Measurements from ENCODE around the gene EGF.
A peak's percentile ranks its signal among the peaks of the same experiment; 100 is the strongest.

The EGF gene

GRCh38 chr4:109959195-109959594 is 46.5 kb downstream of the EGF start:
- ATAC-seq = no peak
- no peak for DNase-seq

- no peak for ATAC-seq
- no peak for DNase-seq
Measured at GRCh38 chr4:109962401-109962800, 49.7 kb downstream of the EGF start.

- DNase-seq = no peak
- ATAC-seq = no peak
Measured at GRCh38 chr4:109966891-109967481, 54.3 kb downstream of the EGF start.

- DNase-seq = no peak
- ATAC-seq = peak; percentile 73
Measured at GRCh38 chr4:109967798-109968520, 55.3 kb downstream of the EGF start.

- no peak for ATAC-seq
- no peak for DNase-seq
Measured at GRCh38 chr4:109969087-109969486, 56.4 kb downstream of the EGF start.

GRCh38 chr4:109969919-109970318 is 57.2 kb downstream of the EGF start:
- DNase-seq (no peak), ATAC-seq (no peak)

GRCh38 chr4:109972786-109973528 is 60.3 kb downstream of the EGF start:
- DNase-seq (no peak), ATAC-seq (no peak)

GRCh38 chr4:109973529-109973905 is 60.8 kb downstream of the EGF start:
- no peak for ATAC-seq

GRCh38 chr4:109976189-109976588 is 63.5 kb downstream of the EGF start:
- ATAC-seq = no peak
- DNase-seq = no peak

More at GRCh38 chr4:109973529-109973905, 60.8 kb downstream of the EGF start:
- no peak for DNase-seq

GRCh38 chr4:109977854-109978501 is 65.3 kb downstream of the EGF start:
- no peak for ATAC-seq
- no peak for DNase-seq

- no peak for DNase-seq
- no peak for ATAC-seq
Measured at GRCh38 chr4:109978704-109979454, 66.2 kb downstream of the EGF start.

- DNase-seq (no peak), ATAC-seq (no peak)
Measured at GRCh38 chr4:109979920-109980717, 67.4 kb downstream of the EGF start.

GRCh38 chr4:109981936-109982335 is 69.3 kb downstream of the EGF start:
- no peak for DNase-seq
- no peak for ATAC-seq

GRCh38 chr4:109982521-109982920 is 69.8 kb downstream of the EGF start:
- no peak for DNase-seq
- ATAC-seq = no peak

GRCh38 chr4:109985993-109986974 is 73.6 kb downstream of the EGF start:
- no peak for DNase-seq
- ATAC-seq = no peak

- DNase-seq (no peak), ATAC-seq (no peak)
Measured at GRCh38 chr4:109989044-109989443, 76.4 kb downstream of the EGF start.

- no peak for DNase-seq
- no peak for ATAC-seq
Measured at GRCh38 chr4:109989618-109990017, 76.9 kb downstream of the EGF start.

- DNase-seq = no peak
- ATAC-seq = peak; percentile 3
Measured at GRCh38 chr4:109990261-109991257, 77.9 kb downstream of the EGF start.

- ATAC-seq (no peak), DNase-seq (no peak)
Measured at GRCh38 chr4:109993116-109993515, 80.4 kb downstream of the EGF start.
